T-helper 1 cell treated with Interleukin-12 subunit alpha and Interleukin-12 subunit beta and Interleukin-4 antibody, amounts not matched to agents 30 μg/mL and 1 μg/mL, for 36 hours (primary cell): ENCODE measurements around the gene CTIF.

Experiments used
- H3K27ac Mint-ChIP-seq: one replicate; pipeline ENCODE4 v1.8.0; 2021; ENCODE audit warnings: mild to moderate bottlenecking, mixed read lengths
- H3K27me3 Mint-ChIP-seq: one replicate; pipeline ENCODE4 v1.8.0; 2021; ENCODE audit warnings: low read depth, mixed read lengths
- H3K36me3 Mint-ChIP-seq: one replicate; pipeline ENCODE4 v1.8.0; 2021; ENCODE audit warnings: low read depth, mixed read lengths
- H3K4me1 Mint-ChIP-seq: one replicate; pipeline ENCODE4 v1.8.0; 2021; ENCODE audit warnings: low read depth, mixed read lengths
- H3K4me3 Mint-ChIP-seq: one replicate; pipeline ENCODE4 v1.8.0; 2021; ENCODE audit warnings: mild to moderate bottlenecking, moderate library complexity, mixed read lengths
- H3K9me3 Mint-ChIP-seq: one replicate; pipeline ENCODE4 v1.8.0; 2021; ENCODE audit warnings: mixed read lengths

Gene CTIF

GRCh38 chr18:48619016-48619415, 80.2 kb downstream of the CTIF start:
- Mint-ChIP-seq H3K36me3 (no peaks in the 10 kb centered on the region), H3K27me3 (no peaks in the 10 kb centered on the region), H3K27ac (no peak overlapping the region), H3K4me1 (no peaks in the 10 kb centered on the region), H3K9me3 (no peaks in the 10 kb centered on the region), H3K4me3 (no peak overlapping the region)

GRCh38 chr18:48619501-48619900, 80.7 kb downstream of the CTIF start:
- H3K36me3 Mint-ChIP-seq: no peaks in the 10 kb centered on the region
- H3K27me3 Mint-ChIP-seq: no peaks in the 10 kb centered on the region

GRCh38 chr18:48620071-48620470, 81.2 kb downstream of the CTIF start:
- H3K4me3 Mint-ChIP-seq: no peak overlapping the region
- H3K9me3 Mint-ChIP-seq: no peaks in the 10 kb centered on the region
- no peak overlapping the region for H3K27ac Mint-ChIP-seq
- no peaks in the 10 kb centered on the region for H3K36me3 Mint-ChIP-seq
- H3K4me1 Mint-ChIP-seq: no peaks in the 10 kb centered on the region
- no peaks in the 10 kb centered on the region for H3K27me3 Mint-ChIP-seq

More at GRCh38 chr18:48619501-48619900, 80.7 kb downstream of the CTIF start:
- Mint-ChIP-seq H3K9me3 (no peaks in the 10 kb centered on the region), H3K4me3 (no peak overlapping the region), H3K27ac (no peak overlapping the region), H3K4me1 (no peaks in the 10 kb centered on the region)

DNA sequence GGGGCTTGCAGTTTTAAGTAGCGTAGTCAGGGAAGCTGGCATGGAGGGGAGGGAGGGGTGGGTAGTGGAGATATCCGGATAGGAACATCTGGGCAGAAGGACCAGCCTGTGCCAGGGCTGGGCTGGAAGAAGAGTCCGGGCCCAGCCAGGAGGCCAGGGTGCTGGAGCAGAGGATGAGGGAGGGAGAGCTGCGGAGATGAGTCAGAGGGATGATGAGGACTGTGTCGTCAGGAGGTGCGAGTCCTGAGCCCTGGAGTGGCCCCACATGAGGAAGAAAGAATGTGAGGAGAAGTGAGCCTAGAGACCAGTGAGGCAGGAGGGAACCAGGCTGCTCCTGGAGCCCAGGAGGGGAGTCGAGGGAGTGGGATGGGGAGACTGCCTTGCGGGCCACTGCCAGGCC, 82.4 kb downstream of the CTIF start:
- H3K27me3 Mint-ChIP-seq: no peaks in the 10 kb centered on the region
- H3K4me1 Mint-ChIP-seq: no peaks in the 10 kb centered on the region
- no peak overlapping the region for H3K27ac Mint-ChIP-seq
- H3K36me3 Mint-ChIP-seq: no peaks in the 10 kb centered on the region
- no peak overlapping the region for H3K4me3 Mint-ChIP-seq
- H3K9me3 Mint-ChIP-seq: no peaks in the 10 kb centered on the region

DNA sequence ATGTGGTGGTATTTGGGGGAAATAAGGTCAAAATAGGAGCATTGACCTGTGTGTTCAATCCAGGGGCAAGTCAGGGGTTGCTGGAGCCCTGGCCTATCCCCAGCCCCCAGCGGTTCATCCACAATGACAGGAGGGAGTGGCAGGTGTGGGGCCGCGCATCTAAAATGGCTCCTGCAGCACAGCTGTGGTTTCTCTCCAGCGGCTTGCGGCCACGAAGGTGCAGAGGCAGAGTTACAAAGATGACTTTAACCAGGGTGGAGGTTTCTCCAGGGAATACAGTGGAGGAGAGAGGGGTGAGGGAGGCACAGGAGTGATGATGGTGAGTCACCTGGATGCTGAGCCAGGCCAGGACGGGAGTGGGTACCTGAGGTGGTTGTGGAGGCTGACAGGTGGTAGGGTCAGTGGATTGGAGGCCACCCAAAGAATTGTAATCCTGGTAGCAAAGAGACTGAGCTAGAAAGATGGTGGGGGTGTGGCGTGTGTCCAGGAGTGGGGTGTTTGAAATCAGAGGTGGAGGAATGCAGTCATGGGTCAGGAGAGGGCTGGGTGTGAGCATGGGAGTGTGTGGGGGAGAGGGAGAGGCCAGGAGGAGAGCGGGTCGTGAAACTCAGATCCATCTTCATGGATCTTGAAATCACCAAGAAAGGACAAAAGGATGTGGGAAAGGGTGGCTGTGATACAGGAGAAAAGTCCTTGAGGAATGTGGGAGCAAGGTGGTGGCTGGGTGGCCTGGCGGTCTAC, 83.2 kb downstream of the CTIF start:
- Mint-ChIP-seq H3K36me3 (no peaks in the 10 kb centered on the region), H3K9me3 (no peaks in the 10 kb centered on the region), H3K27me3 (no peaks in the 10 kb centered on the region), H3K4me3 (no peak overlapping the region), H3K27ac (no peak overlapping the region), H3K4me1 (no peaks in the 10 kb centered on the region)

DNA sequence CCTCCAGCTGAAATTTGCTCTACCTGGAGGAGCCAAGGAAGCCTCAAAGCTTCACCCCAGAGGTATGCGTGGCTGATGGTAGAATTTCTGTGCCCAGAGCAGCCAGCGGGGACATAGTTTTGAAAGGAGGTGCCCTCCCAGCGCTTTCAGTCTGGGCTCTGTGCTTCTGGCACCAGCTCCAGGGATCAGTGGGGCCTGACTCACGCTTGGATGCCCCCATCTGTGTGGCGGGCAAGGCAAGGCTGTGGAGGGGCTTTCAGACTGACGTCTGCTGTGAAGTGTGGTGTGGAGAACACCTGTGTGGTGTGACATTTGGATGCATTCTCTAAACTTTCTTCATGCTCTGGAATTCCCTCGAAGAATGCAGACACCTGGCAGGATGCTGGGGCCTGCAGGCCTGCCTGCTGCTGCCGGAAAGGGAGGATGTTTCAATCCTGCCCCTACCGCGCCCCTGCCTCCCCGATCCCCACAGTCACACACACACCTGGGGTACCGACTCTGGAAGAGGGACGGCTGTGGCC, 84.1 kb downstream of the CTIF start:
- Mint-ChIP-seq H3K9me3 (no peaks in the 10 kb centered on the region), H3K36me3 (no peaks in the 10 kb centered on the region), H3K4me1 (no peaks in the 10 kb centered on the region), H3K4me3 (no peak overlapping the region), H3K27me3 (no peaks in the 10 kb centered on the region), H3K27ac (no peak overlapping the region)

- Mint-ChIP-seq H3K27me3 (no peaks in the 10 kb centered on the region), H3K36me3 (no peaks in the 10 kb centered on the region), H3K4me3 (no peak overlapping the region), H3K9me3 (no peaks in the 10 kb centered on the region), H3K27ac (no peak overlapping the region), H3K4me1 (no peaks in the 10 kb centered on the region)
Measured at GRCh38 chr18:48623468-48624235, 84.8 kb downstream of the CTIF start.

DNA sequence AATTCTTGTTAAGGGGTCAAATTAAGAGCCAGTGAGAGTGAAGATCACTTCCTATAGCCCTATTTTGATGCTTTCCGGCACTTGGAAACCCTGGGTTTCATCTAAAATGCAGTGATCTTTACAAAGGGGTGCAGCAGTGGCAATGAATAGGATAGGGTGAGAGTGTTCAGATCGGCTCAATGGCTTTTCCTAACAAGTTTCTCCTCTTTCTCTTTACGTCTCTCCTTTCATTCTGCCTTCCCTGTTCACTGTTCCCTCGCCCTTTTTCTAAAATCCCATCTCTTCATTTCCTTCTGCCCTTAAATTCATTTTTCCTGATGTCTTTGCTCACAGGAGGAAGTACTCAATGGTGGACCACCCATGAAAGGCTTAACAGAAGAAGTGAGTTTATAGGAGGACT, 86.0 kb downstream of the CTIF start:
- no peaks in the 10 kb centered on the region for H3K9me3 Mint-ChIP-seq
- H3K36me3 Mint-ChIP-seq: no peaks in the 10 kb centered on the region
- no peak overlapping the region for H3K4me3 Mint-ChIP-seq
- H3K4me1 Mint-ChIP-seq: no peaks in the 10 kb centered on the region
- H3K27ac Mint-ChIP-seq: no peak overlapping the region
- no peaks in the 10 kb centered on the region for H3K27me3 Mint-ChIP-seq

- H3K27ac Mint-ChIP-seq: no peak overlapping the region
- no peak overlapping the region for H3K4me3 Mint-ChIP-seq
- no peaks in the 10 kb centered on the region for H3K9me3 Mint-ChIP-seq
- H3K27me3 Mint-ChIP-seq: no peaks in the 10 kb centered on the region
- no peaks in the 10 kb centered on the region for H3K4me1 Mint-ChIP-seq
- no peaks in the 10 kb centered on the region for H3K36me3 Mint-ChIP-seq
Measured at GRCh38 chr18:48627216-48627615, 88.4 kb downstream of the CTIF start.

- no peaks in the 10 kb centered on the region for H3K4me1 Mint-ChIP-seq
- no peaks in the 10 kb centered on the region for H3K36me3 Mint-ChIP-seq
- no peak overlapping the region for H3K4me3 Mint-ChIP-seq
- H3K9me3 Mint-ChIP-seq: no peaks in the 10 kb centered on the region
- no peaks in the 10 kb centered on the region for H3K27me3 Mint-ChIP-seq
- no peak overlapping the region for H3K27ac Mint-ChIP-seq
Measured at GRCh38 chr18:48629730-48630324, 91.0 kb downstream of the CTIF start.

- H3K27me3 Mint-ChIP-seq: no peaks in the 10 kb centered on the region
- H3K36me3 Mint-ChIP-seq: no peaks in the 10 kb centered on the region
- H3K4me3 Mint-ChIP-seq: no peak overlapping the region
- no peaks in the 10 kb centered on the region for H3K9me3 Mint-ChIP-seq
- no peaks in the 10 kb centered on the region for H3K4me1 Mint-ChIP-seq
- H3K27ac Mint-ChIP-seq: no peak overlapping the region
Measured at GRCh38 chr18:48631851-48632250, 93.0 kb downstream of the CTIF start.

DNA sequence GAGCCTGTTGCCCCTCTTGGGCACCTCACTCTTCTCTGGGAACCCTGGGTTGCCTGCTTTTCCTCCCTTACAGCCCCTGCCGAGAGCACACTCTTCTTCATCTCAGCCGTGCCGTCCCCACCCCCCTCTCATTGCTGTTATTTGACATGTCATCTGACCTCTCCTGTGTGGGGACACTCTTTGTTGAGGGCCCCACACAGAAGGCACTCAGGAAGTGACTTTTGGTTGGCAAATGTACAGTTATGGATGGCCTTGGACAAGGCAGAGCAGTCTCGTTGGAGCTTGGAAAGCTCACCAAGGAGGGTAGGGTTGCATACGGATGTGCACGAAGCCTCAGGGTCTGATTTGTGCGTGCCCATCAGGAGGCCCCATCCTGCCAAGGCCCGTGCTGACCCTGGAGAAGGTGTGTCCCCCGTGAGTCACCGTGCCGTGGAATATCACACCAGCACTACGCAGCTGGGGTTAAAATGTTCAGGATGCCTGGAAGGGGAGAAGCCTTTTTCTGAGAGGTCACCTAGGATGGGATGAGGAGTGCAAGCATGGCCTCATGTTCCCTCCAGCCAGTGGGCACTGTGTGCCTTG, 93.9 kb downstream of the CTIF start:
- Mint-ChIP-seq H3K27me3 (no peaks in the 10 kb centered on the region), H3K27ac (no peak overlapping the region), H3K4me1 (no peaks in the 10 kb centered on the region), H3K36me3 (no peaks in the 10 kb centered on the region), H3K9me3 (no peaks in the 10 kb centered on the region), H3K4me3 (no peak overlapping the region)

GRCh38 chr18:48634491-48634890, 95.7 kb downstream of the CTIF start:
- no peak overlapping the region for H3K4me3 Mint-ChIP-seq
- H3K9me3 Mint-ChIP-seq: no peaks in the 10 kb centered on the region
- no peaks in the 10 kb centered on the region for H3K27me3 Mint-ChIP-seq
- no peaks in the 10 kb centered on the region for H3K36me3 Mint-ChIP-seq
- H3K27ac Mint-ChIP-seq: no peak overlapping the region
- H3K4me1 Mint-ChIP-seq: no peaks in the 10 kb centered on the region

GRCh38 chr18:48634975-48635374, 96.1 kb downstream of the CTIF start:
- H3K27ac Mint-ChIP-seq: no peak overlapping the region
- H3K9me3 Mint-ChIP-seq: no peaks in the 10 kb centered on the region
- no peaks in the 10 kb centered on the region for H3K4me1 Mint-ChIP-seq
- H3K4me3 Mint-ChIP-seq: no peak overlapping the region
- no peaks in the 10 kb centered on the region for H3K36me3 Mint-ChIP-seq
- H3K27me3 Mint-ChIP-seq: no peaks in the 10 kb centered on the region
